ENCODE data around the gene PKIG. TPM values are rescaled to one million over a fixed set of nuclear protein-coding genes. Genes with fewer than 3 reads are reported as not detected.

Gene PKIG
- total and polyA plus RNA-seq, 2 donors (not counting 3 experiments of a cell fraction or from before 2014, with no cell fraction given) = 135 to 167 TPM

DNA sequence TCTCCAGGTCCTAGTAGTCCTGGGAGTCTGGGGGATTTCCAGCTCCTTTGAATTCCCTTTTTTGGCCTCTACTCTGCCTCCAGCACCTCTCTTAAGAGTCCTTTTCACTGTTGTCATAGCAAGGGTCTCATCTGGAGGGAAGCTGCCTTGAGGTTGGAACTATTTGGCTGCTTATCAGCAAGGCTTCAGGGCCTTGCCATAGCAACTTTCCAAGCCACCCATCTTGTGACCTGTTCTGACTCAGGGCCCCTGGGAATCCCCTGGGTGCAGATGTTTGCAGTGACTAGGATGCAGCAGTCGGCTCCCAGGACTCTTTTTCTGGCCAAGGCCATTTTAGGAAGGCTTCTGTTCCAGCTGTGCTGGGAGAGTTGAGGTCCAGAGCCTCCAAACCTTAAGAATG, 12.4 kb downstream of the PKIG start:
- no TSS peak for BruUV-seq (replicated peaks)
- no peaks in the 10 kb centered on the region for H3K9me3 ChIP-seq (replicated peaks; ENCODE audit: control insufficient read depth, insufficient read depth, low read length)
- peaks cover 65% of the 10 kb centered on the region for H3K4me1 ChIP-seq (ENCODE audit: control insufficient read depth, extremely low read depth, insufficient read depth, low read length)
- no peak overlapping the region for H2AFZ ChIP-seq (ENCODE audit: low read depth, low read length)
- dilution Hi-C loops (cut with MboI; ENCODE audit: extremely low pct_ligation_motif_present, low sequenced_read_pairs) = no loop called here
- no peaks in the 10 kb centered on the region for H3K27me3 ChIP-seq (ENCODE audit: control insufficient read depth in 2 of 2, insufficient read depth in 2 of 2, low read length in 2 of 2)
- peaks cover 15 to 18% of the 10 kb centered on the region in 2 experiments for H3K36me3 ChIP-seq (ENCODE audit: control insufficient read depth in 2 of 2, extremely low read depth in 1 of 2, insufficient read depth in 2 of 2, low read length in 2 of 2)
- no peak for FAIRE-seq
- POLR2A ChIA-PET = no interaction called here
- no peak for TF ChIP-seq JUN (IDR thresholded peaks at IDR 0.05; ENCODE audit: borderline replicate concordance, insufficient read depth, insufficient read length, low read depth)
- no peak for TF ChIP-seq EZH2 (IDR thresholded peaks at IDR 0.05; ENCODE audit: borderline replicate concordance, low read depth, low read length, severe bottlenecking)
- TF ChIP-seq MYC (IDR thresholded peaks at IDR 0.05; ENCODE audit: low read depth, low read length) = no peak
- TF ChIP-seq POLR2AphosphoS5 (IDR thresholded peaks at IDR 0.05; ENCODE audit: insufficient read depth, low read depth, low read length) = no peak
- no peak for TF ChIP-seq FOS (IDR thresholded peaks at IDR 0.05; ENCODE audit: borderline replicate concordance, insufficient read depth, low read length)
- TF ChIP-seq MAX (IDR thresholded peaks at IDR 0.05; ENCODE audit: insufficient read depth, insufficient read length) = no peak
- TF ChIP-seq CTCF (IDR thresholded peaks at IDR 0.05; ENCODE audit: extremely low read depth in 1 of 2, insufficient read depth in 1 of 2, low read depth in 1 of 2, low read length in 2 of 2) = no peak
- TF ChIP-seq GATA2 (IDR thresholded peaks at IDR 0.05; ENCODE audit: insufficient read depth, insufficient read length, low read depth, low read length) = no peak
- TF ChIP-seq POLR2A (IDR thresholded peaks at IDR 0.05; ENCODE audit: low read depth, low read length) = no peak
- intact Hi-C loops (cut with micrococcal nuclease) = no loop called here
- no peak overlapping the region for H3K9ac ChIP-seq (replicated peaks; ENCODE audit: extremely low read depth, insufficient read depth, low read length)
- no peak overlapping the region for H3K4me2 ChIP-seq (ENCODE audit: insufficient read depth, low read length)
- peaks cover 78% of the 10 kb centered on the region for H3K79me2 ChIP-seq (ENCODE audit: control insufficient read depth, insufficient read depth, low read length)
- CTCF ChIA-PET = interaction anchor here (1.0 to 2.7 kb wide), 3 partner anchors 9 to 19 kb away, joined by 3 to 12 read pairs (median 4); no protein-coding TSS in a partner anchor
- peak; percentile 28 for DNase-seq (ENCODE audit: low read depth, low spot score)
- peak overlapping the region; percentile 22 for H3K27ac ChIP-seq (ENCODE audit: insufficient read depth, low read depth, low read length)
- H4K20me1 ChIP-seq (replicated peaks; ENCODE audit: control insufficient read depth, extremely low read depth, insufficient read depth, low read length) = no peaks in the 10 kb centered on the region
- H3K9me1 ChIP-seq (replicated peaks; ENCODE audit: control insufficient read depth, extremely low read depth, insufficient read depth, low read length) = no peaks in the 10 kb centered on the region
- H3K4me3 ChIP-seq (replicated peaks in 1 of 3; ENCODE audit: insufficient read depth in 1 of 3, low read depth in 1 of 3, low read length in 3 of 3) = no peak overlapping the region
